ENCODE results near the gene DPY30. TPM values are rescaled to one million over a fixed set of nuclear protein-coding genes. Genes with fewer than 3 reads are reported as not detected.

DPY30 gene
- total RNA-seq, 3 donors from 2014 or later = 44.8 to 64.2 (median 63.9) TPM

DNA sequence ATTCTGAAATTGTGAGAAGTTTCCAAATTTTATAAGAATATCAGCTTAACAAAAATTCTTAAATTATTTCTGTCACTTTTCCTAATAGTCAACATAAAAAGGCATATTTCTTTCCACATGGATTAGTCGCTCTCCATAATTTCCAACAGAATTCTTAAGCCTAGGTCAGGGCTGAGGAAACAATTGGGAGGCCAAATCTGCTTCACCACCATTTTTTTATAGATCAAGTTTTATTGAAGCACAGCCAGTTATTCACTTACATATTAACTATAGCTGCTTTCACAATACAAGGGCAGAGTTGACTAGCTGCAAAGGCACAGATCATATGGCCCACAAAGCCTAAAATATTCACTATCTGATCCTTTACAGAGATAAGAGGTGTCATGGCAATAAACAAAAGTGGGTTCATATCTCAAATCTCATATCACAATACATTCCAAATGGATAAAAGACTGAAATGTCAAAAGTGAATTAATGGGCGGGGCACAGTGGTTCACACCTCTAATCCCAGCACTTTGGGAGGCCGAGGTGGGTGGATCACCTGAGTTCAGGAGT, 47.5 kb downstream of the DPY30 start:
- no peaks in the 10 kb centered on the region for H3K27me3 ChIP-seq
- TF ChIP-seq, protein P1, sequence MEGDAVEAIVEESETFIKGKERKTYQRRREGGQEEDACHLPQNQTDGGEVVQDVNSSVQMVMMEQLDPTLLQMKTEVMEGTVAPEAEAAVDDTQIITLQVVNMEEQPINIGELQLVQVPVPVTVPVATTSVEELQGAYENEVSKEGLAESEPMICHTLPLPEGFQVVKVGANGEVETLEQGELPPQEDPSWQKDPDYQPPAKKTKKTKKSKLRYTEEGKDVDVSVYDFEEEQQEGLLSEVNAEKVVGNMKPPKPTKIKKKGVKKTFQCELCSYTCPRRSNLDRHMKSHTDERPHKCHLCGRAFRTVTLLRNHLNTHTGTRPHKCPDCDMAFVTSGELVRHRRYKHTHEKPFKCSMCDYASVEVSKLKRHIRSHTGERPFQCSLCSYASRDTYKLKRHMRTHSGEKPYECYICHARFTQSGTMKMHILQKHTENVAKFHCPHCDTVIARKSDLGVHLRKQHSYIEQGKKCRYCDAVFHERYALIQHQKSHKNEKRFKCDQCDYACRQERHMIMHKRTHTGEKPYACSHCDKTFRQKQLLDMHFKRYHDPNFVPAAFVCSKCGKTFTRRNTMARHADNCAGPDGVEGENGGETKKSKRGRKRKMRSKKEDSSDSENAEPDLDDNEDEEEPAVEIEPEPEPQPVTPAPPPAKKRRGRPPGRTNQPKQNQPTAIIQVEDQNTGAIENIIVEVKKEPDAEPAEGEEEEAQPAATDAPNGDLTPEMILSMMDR (IDR thresholded peaks at IDR 0.05) = no peak
- TF ChIP-seq POLR2A (IDR thresholded peaks at IDR 0.05) = no peak
- no peak for TF ChIP-seq POLR2AphosphoS5 (IDR thresholded peaks at IDR 0.05)
- H3K36me3 ChIP-seq = no peaks in the 10 kb centered on the region
- no peaks in the 10 kb centered on the region for H3K4me1 ChIP-seq
- no peaks in the 10 kb centered on the region for H3K9me3 ChIP-seq
- intact Hi-C loops (cut with DNase I; ENCODE audit: low total_unique reads) = no loop called here
- DNase-seq (ENCODE audit: low spot score in 2 of 2) = no peak
- no peak overlapping the region for H3K4me3 ChIP-seq
- H3K27ac ChIP-seq = no peak overlapping the region

DNA sequence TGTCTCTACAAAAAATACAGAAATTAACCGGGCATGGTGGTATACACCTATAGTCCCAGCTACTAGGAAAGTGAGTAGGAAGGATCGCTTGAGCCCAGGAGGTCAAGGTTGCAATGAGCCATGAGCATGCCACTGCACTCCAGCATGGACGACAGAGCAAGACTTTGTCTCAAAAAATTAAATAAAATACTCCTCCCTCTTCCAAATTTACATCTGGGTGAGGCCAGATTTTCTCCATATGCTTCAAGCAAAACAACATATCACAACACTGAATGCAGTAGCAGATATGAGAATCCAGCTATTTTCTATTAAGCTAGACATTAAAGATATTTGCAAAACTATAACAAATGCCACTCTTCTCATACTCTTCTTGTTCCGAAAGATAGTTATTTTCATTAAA, 49.7 kb downstream of the DPY30 start:
- Histone ChIP-seq H3K27me3 (no peaks in the 10 kb centered on the region), H3K9me3 (no peaks in the 10 kb centered on the region), H3K36me3 (no peaks in the 10 kb centered on the region), H3K4me3 (no peak overlapping the region), H3K4me1 (no peaks in the 10 kb centered on the region), H3K27ac (no peak overlapping the region)
- no peak for DNase-seq (ENCODE audit: low spot score in 2 of 2)
- TF ChIP-seq POLR2A (IDR thresholded peaks at IDR 0.05) (no peak), POLR2AphosphoS5 (IDR thresholded peaks at IDR 0.05) (no peak)
- TF ChIP-seq, protein P1 (IDR thresholded peaks at IDR 0.05) = no peak
- intact Hi-C loops (cut with DNase I; ENCODE audit: low total_unique reads) = no loop called here

DNA sequence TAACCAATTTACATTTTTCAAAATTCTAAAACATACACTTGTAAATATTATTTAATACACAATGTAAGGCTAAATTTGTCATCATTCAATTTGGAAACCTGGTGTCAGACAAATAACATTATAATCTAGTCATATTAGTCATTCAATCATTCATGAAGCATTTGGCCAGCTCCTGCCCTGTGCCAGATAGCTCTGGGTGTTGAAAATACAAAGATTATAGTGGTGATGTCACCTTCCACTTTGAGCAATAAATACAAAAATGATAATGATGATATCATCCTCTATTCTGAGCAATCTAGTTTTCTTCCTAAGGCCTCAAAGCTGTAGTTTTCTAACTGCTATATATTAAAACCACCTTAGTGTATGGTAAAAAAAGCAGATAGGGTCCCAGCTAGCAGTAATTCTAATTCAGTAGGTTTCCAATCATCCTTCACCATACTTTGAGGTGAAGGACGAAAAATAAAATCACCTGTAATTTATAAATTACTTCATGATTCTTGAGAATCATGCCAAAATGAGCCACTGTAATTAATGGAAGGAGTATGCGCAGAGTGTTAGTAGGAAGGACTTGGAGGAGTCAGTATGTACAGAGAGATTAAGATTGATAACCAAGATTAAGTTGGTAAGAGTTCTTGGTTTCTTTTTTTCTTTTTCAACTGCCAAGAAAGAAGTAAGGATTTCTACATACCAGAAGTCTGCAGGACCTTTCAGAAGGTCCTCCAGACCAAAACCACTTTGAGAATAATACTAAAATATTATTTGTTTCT, 52.0 kb downstream of the DPY30 start:
- no peaks in the 10 kb centered on the region for H3K27me3 ChIP-seq
- intact Hi-C loops (cut with DNase I; ENCODE audit: low total_unique reads) = no loop called here
- no peak overlapping the region for H3K27ac ChIP-seq
- no peak for TF ChIP-seq POLR2AphosphoS5 (IDR thresholded peaks at IDR 0.05)
- no peak for TF ChIP-seq POLR2A (IDR thresholded peaks at IDR 0.05)
- TF ChIP-seq, protein P1 (IDR thresholded peaks at IDR 0.05) = no peak
- H3K4me3 ChIP-seq = no peak overlapping the region
- no peaks in the 10 kb centered on the region for H3K36me3 ChIP-seq
- H3K4me1 ChIP-seq = no peaks in the 10 kb centered on the region
- no peaks in the 10 kb centered on the region for H3K9me3 ChIP-seq
- no peak for DNase-seq (ENCODE audit: low spot score in 2 of 2)

DNA sequence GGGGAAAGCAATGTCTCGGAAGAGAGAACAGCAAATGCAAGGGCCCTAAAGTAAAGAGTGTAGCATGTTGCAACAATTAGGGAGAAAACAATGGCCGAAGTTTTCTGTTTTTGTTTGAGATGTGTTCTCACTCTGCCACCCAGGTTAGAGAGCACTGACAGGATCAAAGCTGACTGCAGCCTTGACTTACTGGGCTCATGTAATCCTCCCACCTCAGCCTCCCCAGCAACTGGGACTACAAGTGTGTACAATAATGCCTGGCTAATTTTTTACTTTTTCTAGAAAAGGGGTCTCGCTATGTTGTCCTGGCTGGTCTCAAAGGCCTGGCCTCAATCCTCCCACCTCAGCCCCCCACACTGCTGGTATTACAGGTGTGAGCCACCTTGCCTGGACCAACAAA, 52.7 kb downstream of the DPY30 start:
- no peak overlapping the region for H3K27ac ChIP-seq
- H3K9me3 ChIP-seq = no peaks in the 10 kb centered on the region
- H3K4me3 ChIP-seq = no peak overlapping the region
- H3K4me1 ChIP-seq = no peaks in the 10 kb centered on the region
- H3K27me3 ChIP-seq = no peaks in the 10 kb centered on the region
- no peaks in the 10 kb centered on the region for H3K36me3 ChIP-seq
- no peak for DNase-seq (ENCODE audit: low spot score in 2 of 2)
- intact Hi-C loops (cut with DNase I; ENCODE audit: low total_unique reads) = no loop called here
- TF ChIP-seq POLR2A (IDR thresholded peaks at IDR 0.05) (no peak), POLR2AphosphoS5 (IDR thresholded peaks at IDR 0.05) (no peak)
- TF ChIP-seq, protein P1 (IDR thresholded peaks at IDR 0.05) = no peak

DNA sequence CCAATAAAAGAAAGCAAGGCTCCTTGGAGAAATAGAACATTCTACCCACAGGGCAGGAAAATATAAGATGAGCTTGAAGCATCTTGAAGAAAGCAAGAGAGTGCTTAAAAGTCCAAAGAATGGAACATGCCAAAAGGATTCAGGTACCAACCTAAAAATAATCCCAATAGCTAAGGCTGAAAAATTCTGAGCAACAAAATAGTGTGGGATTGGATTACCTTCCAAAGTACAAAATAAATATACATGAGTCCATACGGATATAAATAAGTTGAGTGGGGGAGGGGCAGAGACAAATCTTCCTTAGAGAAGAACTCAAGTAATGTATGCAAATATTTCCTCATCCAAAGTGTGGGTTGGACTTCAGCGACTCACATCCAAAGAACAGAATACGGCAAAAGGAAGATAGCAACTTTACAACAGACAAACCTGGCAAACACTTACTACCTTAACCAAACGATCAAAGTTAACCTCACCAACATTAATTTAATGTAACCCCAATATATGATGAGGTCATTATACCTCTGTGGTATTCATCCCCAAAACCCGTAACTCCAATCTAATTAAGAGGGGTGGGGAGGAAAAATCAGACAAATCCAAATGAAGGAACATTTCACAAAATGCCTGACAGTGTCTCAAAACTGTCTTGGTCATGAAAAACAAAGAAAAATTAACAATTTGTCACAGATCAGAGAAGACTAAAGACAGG, 55.7 kb downstream of the DPY30 start:
- Histone ChIP-seq H3K9me3 (no peaks in the 10 kb centered on the region), H3K27me3 (no peaks in the 10 kb centered on the region), H3K4me3 (no peak overlapping the region), H3K27ac (no peak overlapping the region), H3K36me3 (no peaks in the 10 kb centered on the region), H3K4me1 (no peaks in the 10 kb centered on the region)
- no peak for DNase-seq (ENCODE audit: low spot score in 2 of 2)
- TF ChIP-seq POLR2A (IDR thresholded peaks at IDR 0.05) = no peak
- intact Hi-C loops (cut with DNase I; ENCODE audit: low total_unique reads) = no loop called here
